ENCODE results near the gene PDGFD. TPM values are rescaled to one million over a fixed set of nuclear protein-coding genes. Genes with fewer than 3 reads are reported as not detected.

Gene PDGFD
- total RNA-seq, 1 donor from 2014 or later = 5.0 TPM

GRCh38 chr11:104061853-104062521 is 102.0 kb downstream of the PDGFD start:
- Histone ChIP-seq H3K4me1 (no peaks in the 10 kb centered on the region), H3K4me3 (no peak overlapping the region), H3K27me3 (no peaks in the 10 kb centered on the region), H3K9me3 (no peaks in the 10 kb centered on the region), H3K27ac (no peak overlapping the region), H3K36me3 (no peaks in the 10 kb centered on the region)
- intact Hi-C loops (cut with DNase I) = no loop called here
- TF ChIP-seq CTCF (IDR thresholded peaks at IDR 0.05) = no peak
- DNase-seq (no peak), ATAC-seq (peak; percentile 78)

DNA sequence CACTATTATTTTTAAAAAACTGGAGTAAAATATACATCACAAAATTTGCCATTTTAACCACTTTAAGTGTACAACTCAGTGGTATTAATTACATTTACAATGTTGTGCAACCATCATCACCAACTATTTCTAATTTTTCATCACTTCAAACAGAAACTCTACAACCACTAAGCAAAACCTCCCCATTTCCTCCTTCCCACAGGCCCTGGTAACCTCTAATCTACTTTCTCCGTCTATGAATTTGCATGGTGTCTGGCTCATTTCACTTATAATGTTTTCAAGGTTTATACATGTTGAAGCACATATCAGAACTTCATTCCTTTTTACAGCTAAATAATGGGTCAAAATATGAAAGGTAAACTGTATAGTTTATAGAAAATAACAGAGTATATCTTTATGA is 103.1 kb downstream of the PDGFD start:
- Histone ChIP-seq H3K27ac (no peak overlapping the region), H3K4me1 (no peaks in the 10 kb centered on the region), H3K9me3 (no peaks in the 10 kb centered on the region), H3K36me3 (no peaks in the 10 kb centered on the region), H3K27me3 (no peaks in the 10 kb centered on the region), H3K4me3 (no peak overlapping the region)
- DNase-seq = no peak
- peak; percentile 48 for ATAC-seq
- intact Hi-C loops (cut with DNase I) = no loop called here
- TF ChIP-seq CTCF (IDR thresholded peaks at IDR 0.05) = no peak

GRCh38 chr11:104060004-104060794 is 103.7 kb downstream of the PDGFD start:
- no peaks in the 10 kb centered on the region for H3K36me3 ChIP-seq
- H3K9me3 ChIP-seq = no peaks in the 10 kb centered on the region
- ATAC-seq = no peak
- no peak for TF ChIP-seq CTCF (IDR thresholded peaks at IDR 0.05)
- no peaks in the 10 kb centered on the region for H3K4me1 ChIP-seq
- H3K27me3 ChIP-seq = no peaks in the 10 kb centered on the region
- no peak overlapping the region for H3K4me3 ChIP-seq
- intact Hi-C loops (cut with DNase I) = no loop called here
- DNase-seq = no peak
- no peak overlapping the region for H3K27ac ChIP-seq

- Histone ChIP-seq H3K9me3 (no peaks in the 10 kb centered on the region), H3K4me3 (no peak overlapping the region), H3K27me3 (no peaks in the 10 kb centered on the region), H3K4me1 (no peaks in the 10 kb centered on the region), H3K27ac (no peak overlapping the region), H3K36me3 (no peaks in the 10 kb centered on the region)
- no peak for TF ChIP-seq CTCF (IDR thresholded peaks at IDR 0.05)
- ATAC-seq (no peak), DNase-seq (no peak)
- intact Hi-C loops (cut with DNase I) = no loop called here
Measured at GRCh38 chr11:104058680-104059079, 105.3 kb downstream of the PDGFD start.

DNA sequence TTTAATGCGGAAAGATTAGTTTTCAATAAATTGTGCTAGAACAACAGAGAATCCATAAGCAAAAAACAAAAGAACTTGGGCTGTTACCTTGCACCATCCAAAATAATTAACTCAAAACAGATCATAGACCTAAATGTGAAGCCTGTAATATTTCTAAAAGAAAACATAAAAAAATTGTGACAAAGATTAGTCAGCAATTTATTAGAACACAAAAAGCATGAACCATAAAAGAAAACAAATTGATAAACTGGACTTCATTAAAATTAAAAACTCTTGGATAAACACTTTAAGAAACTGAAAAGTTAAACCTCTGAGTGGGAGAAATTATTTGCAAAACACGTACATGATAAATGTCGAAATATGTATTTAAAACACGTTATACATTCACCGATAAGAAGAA is 106.0 kb downstream of the PDGFD start:
- H3K9me3 ChIP-seq = no peaks in the 10 kb centered on the region
- no peak for DNase-seq
- no peak overlapping the region for H3K4me3 ChIP-seq
- H3K27me3 ChIP-seq = no peaks in the 10 kb centered on the region
- intact Hi-C loops (cut with DNase I) = no loop called here
- no peaks in the 10 kb centered on the region for H3K4me1 ChIP-seq
- no peak for ATAC-seq
- H3K36me3 ChIP-seq = no peaks in the 10 kb centered on the region
- H3K27ac ChIP-seq = no peak overlapping the region
- no peak for TF ChIP-seq CTCF (IDR thresholded peaks at IDR 0.05)
